Kidney epithelial cell (primary cell): Measurements from ENCODE around the gene GDE1. TPM values are rescaled to one million over a fixed set of nuclear protein-coding genes. Genes with fewer than 3 reads are reported as not detected.

Experiments used
- DNase-seq: peaks from one replicate; pipeline ENCODE4 v3.0.0-alpha.2; 2010; ENCODE audit warnings: low read depth
- H3K27me3 ChIP-seq: 2 replicates; pipeline ENCODE4 v1.6.0; 2011; ENCODE audit warnings: low read length; ENCODE audit not compliant: control insufficient read depth, insufficient read depth
- H3K36me3 ChIP-seq: 2 replicates; pipeline ENCODE4 v1.5.1; 2011; ENCODE audit warnings: low read length; ENCODE audit not compliant: control insufficient read depth, insufficient read depth
- H3K4me3 ChIP-seq: 2 replicates; pipeline ENCODE4 v1.5.1; 2011; ENCODE audit warnings: low read depth, mild to moderate bottlenecking, control low read depth, low read length
- total RNA-seq: library from RNA; depleted of rRNA; stranded (reverse); fragments of >200 nt; gene quantifications from 2 replicates; pipeline ENCODE4 v1.2.3, GENCODE V29; 2015
- TF ChIP-seq, protein P1 (sequence below): IDR thresholded peaks from 2 replicates; pipeline ENCODE4 v1.5.1; 2011; ENCODE audit warnings: mild to moderate bottlenecking, moderate library complexity, low read length, control low read depth, inconsistent platforms; ENCODE audit not compliant: insufficient read depth, poor library complexity, severe bottlenecking

Gene GDE1
- total RNA-seq, 1 donor from 2014 or later = 81.5 TPM

DNA sequence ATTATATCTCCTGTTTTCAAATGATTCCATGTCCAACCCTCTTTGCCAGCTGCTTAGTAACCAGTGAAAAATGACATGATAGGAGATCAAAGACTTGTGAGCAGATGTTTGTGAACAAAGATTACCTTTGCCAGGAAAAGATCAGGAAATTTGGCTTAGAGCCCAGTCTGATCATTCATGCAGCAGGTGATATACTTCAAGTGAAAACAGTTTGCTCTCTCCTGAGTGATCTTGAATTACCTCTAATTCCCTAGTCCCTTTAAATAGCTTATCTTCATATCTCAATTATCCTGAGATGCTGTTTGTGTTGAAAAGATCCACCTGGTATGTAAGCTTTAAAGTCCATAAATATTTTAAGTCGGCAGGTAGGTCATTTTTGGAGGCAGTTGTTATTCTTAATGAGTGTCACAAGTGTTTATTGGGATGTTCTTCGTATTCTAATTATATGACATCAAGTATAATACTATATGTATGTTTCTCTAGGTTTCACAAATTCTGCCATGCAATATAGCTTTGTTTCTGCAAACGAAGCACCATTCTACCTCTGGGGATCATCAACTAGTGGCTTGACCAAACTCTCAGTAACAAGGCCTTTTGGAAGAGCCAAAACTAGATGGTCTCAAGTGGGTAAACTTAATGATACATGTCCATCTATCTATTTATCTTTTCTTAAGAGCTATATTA lies 20.4 kb upstream of the GDE1 start:
- DNase-seq = no peak
- TF ChIP-seq, protein P1, sequence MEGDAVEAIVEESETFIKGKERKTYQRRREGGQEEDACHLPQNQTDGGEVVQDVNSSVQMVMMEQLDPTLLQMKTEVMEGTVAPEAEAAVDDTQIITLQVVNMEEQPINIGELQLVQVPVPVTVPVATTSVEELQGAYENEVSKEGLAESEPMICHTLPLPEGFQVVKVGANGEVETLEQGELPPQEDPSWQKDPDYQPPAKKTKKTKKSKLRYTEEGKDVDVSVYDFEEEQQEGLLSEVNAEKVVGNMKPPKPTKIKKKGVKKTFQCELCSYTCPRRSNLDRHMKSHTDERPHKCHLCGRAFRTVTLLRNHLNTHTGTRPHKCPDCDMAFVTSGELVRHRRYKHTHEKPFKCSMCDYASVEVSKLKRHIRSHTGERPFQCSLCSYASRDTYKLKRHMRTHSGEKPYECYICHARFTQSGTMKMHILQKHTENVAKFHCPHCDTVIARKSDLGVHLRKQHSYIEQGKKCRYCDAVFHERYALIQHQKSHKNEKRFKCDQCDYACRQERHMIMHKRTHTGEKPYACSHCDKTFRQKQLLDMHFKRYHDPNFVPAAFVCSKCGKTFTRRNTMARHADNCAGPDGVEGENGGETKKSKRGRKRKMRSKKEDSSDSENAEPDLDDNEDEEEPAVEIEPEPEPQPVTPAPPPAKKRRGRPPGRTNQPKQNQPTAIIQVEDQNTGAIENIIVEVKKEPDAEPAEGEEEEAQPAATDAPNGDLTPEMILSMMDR = no peak
- Histone ChIP-seq H3K36me3 (no peaks in the 10 kb centered on the region), H3K27me3 (no peaks in the 10 kb centered on the region), H3K4me3 (no peak overlapping the region)

DNA sequence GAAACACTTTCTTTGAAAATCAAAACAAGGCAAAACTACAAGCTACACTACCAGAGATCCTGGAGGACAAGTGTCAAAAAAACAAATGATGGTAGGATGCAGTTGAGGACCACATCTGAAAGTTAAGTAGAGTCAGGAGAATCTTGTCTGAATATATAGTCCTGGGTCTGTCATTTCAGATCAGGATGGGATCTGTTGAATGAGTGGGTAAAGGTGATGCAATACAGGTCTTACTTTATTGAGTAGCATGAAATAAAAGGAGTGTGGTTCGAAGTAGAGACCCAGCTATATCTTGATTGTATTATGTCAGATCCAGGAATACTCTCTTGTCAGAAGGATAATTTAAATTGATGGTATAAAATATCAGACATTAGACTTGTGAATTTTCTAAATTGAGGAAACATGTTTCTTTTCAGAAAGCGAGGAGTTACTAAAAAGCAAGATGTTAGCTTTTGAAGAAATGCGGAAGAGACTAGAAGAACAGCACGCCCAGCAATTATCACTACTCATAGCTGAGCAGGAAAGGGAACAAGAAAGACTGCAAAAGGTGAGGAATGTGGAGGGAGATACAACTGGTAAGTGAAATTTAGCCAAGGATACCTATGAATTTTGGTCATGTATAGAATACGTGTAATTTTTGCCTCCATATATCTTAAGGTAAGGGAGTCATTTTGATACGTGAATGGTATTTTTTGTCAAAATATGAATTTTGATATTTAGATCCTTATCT lies 18.5 kb upstream of the GDE1 start:
- Histone ChIP-seq H3K4me3 (no peak overlapping the region), H3K27me3 (no peaks in the 10 kb centered on the region), H3K36me3 (no peaks in the 10 kb centered on the region)
- TF ChIP-seq, protein P1 = no peak
- no peak for DNase-seq

DNA sequence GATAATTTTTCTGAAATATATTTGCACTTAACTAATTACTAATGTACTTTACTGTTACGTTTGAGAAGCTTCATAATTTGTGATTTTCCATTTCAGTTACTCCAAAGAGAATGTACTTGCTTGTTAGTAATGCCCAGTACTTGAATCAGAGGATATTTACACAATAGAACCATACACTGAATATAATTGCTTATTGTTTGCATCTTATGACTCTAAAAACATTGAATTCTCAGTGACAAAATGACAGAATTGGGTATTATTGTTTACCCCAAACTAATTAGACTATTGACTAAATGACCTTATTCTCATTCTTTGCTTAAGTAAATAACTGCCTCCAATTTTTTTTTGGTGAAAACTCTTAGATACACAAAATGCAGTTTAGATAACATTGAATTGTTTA lies 10.7 kb upstream of the GDE1 start:
- Histone ChIP-seq H3K27me3 (no peaks in the 10 kb centered on the region), H3K36me3 (no peaks in the 10 kb centered on the region), H3K4me3 (no peak overlapping the region)
- TF ChIP-seq, protein P1 = no peak
- no peak for DNase-seq

DNA sequence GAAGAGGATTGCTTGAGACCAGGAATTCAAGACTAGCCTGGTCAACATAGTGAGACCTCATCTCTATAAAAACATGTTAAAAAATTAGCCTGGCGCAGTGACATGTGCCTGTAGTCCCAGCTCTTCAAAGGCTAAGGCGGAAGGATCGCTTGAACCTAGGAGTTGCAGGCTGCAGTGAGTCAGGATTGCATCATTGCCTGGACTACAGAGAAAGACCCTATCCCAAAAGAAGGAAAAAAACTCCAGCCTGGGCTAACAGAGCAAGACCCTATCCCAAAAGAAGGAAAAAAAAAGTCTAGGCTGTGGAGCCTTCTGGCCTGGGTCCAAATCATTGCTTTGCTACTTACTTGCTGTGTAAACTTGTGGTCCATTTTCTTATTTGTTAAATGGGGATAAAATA lies 6.8 kb upstream of the GDE1 start:
- TF ChIP-seq, protein P1 = no peak
- H3K4me3 ChIP-seq = no peak overlapping the region
- no peak for DNase-seq
- no peaks in the 10 kb centered on the region for H3K36me3 ChIP-seq
- no peaks in the 10 kb centered on the region for H3K27me3 ChIP-seq

DNA sequence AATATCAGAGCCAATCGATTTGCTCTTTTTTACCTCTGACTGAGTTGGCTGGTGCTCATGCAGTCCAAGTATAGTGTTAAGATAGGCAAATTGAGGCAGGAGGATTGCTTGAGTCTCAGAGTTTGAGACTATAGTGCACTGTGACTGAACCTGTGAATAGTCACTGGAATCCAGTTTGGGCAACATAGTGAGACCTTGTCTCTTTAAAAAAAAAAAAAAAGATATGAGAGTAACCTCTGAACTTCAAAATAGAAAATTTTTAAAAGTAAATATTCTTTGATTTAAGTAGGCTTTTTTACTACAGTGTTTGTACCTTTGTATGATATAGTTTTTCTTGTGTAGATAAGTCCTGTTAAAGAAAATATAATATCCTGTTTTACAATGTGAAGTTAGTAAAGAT lies 5.3 kb upstream of the GDE1 start:
- no peaks in the 10 kb centered on the region for H3K27me3 ChIP-seq
- no peaks in the 10 kb centered on the region for H3K36me3 ChIP-seq
- no peak overlapping the region for H3K4me3 ChIP-seq
- TF ChIP-seq, protein P1 = no peak
- no peak for DNase-seq
